ENCODE data around the gene MS4A14.
"Not testable (repeated sequence)": the region's sequence is repeated elsewhere in the genome, so short reads cannot be mapped to it uniquely, and the experiment has no call there.

MS4A14 gene

DNA sequence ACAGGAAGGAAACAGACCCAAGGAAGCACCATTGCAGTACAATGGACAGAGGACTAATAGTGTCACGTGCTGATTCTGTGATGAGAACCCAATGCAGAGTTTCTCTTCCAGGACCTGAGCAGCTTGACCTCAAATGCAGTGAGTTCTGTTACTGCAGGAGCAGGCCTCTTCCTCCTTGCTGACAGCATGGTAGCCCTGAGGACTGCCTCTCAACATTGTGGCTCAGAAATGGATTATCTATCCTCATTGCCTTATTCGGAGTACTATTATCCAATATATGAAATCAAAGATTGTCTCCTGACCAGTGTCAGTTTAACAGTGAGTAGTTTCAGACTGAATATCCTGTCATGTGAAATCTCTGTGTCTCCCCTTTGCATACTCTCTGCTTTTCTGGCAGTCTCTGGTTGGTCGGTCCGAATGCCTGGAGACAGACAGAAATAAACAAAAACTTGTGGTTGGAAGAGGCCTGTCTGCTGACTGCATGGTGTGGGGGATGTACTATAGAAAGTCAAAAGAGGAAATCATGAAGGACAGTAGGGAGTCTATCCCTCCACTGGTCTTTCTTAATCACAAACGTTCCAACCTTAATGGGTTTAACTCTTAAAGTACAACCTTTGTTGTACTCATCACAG is 6.9 kb upstream of the MS4A14 start:
- no peak for DNase-seq (ENCODE audit: low read depth in 2 of 2)

- DNase-seq (ENCODE audit: low read depth in 2 of 2), result no peak
Measured at GRCh38 chr11:60390419-60390818, 5.8 kb upstream of the MS4A14 start.

DNA sequence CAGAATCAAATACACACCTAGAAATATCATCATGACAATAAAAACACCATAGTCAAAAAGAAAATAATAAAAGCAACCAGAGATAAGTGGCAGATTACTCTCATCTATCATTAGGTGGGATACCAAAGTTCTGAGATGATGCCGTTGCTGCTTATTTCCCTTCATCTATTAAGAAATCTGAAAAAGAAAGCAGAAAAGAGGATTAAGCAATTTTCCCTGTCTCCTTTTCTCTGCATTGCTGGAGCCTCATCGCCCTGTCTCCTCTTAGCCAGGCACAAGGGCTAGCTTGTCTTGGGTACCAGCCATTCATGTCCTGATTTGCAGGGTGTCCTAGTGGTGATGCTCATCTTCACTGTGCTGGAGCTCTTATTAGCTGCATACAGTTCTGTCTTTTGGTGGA is 3.9 kb upstream of the MS4A14 start:
- DNase-seq (ENCODE audit: low read depth in 2 of 2), result no peak

DNA sequence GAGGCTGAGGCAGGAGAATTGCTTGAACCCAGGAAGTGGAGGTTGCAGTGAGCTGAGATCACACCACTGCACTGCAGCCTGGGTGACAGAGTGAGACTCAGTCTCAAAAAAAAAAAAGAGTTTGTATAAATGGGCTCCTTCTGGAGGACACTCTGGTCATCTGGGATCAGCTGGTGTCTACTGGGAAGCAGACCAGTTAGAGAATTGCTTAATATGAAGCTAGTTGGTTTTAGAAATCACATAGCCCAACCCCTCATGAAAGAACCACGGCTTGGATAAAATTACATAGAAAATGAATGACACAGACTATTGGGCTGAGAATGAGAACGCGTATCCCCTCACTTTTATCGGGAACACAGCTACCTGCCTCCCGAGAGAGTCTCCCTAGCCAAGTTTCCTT is 3.2 kb upstream of the MS4A14 start:
- no peak for DNase-seq (ENCODE audit: low read depth in 2 of 2)

DNA sequence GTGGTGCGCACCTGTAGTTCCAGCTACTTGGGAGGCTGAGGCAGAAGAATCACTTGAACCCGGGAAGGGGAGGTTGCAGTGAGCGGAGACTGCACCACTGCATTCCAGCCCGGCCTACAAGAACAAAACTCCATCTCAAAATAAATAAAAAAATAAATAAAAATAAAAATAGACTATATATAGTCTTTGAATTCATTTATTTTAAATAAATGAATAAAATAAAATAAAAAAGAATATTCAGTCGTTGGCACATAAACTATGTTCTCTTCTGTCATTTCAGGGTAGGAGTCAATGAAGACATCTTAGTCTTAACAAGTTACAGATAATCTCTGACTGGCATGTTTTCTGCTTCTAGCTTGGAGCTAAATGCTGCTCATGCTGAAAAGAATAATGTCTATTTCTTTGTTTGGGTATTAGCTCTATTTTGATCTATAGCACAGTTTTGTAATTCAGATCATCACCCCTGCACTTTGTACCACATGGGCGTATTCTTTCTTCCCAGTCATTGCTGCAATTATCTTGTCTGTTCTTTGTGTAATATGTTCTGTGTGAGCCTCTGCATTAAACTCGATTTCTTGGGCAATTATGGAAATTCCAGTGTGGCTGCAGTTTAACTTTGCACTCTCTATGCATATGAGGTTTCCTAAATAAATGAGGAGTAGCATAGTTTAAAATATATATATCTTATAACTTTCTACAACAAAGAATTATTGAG is 1.4 kb upstream of the MS4A14 start:
- DNase-seq (ENCODE audit: low read depth in 2 of 2), result no peak

- DNase-seq (ENCODE audit: low read depth in 2 of 2), result no peak
Measured at GRCh38 chr11:60396799-60397198, 540 bp downstream of the MS4A14 start.

DNA sequence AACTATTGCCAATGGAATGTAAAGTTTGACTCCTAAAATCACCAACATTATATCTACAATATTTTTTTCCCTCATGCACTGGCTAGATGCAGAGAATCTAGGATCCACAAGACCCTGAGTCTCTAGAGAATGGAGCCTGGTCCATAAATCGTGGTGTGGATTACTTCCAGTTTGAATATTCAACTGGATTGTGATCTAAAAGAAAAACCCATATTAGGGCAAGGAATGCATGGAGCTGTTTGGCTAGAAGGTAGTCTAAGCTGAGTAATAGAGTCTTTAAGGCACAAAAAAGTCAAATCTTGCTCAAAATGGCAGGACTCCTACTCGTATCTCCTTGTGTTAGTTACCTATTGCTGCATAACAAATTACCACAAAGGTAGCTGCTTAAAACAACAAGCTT is 23.8 kb downstream of the MS4A14 start:
- no peak for DNase-seq (ENCODE audit: low read depth in 2 of 2)

DNA sequence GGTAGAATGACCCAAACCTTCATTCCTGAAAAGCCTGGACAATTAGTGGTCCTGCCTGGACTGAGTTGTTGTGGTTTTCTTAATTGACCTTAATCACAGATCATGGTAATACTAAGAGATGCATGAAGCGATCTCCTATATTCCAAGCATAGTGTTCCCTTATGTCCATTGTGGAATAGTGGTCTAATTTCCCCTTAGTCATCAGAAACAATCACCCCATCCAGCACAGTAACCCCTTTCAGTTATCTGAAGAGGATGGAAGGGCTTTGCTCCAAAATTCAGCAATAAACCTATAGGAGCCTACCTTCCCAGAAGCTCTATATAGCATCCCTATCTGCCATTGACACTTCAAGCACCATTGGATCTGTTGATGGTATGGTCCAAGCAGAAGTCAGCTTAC is 26.4 kb downstream of the MS4A14 start:
- DNase-seq (ENCODE audit: low read depth in 2 of 2), result no peak

DNA sequence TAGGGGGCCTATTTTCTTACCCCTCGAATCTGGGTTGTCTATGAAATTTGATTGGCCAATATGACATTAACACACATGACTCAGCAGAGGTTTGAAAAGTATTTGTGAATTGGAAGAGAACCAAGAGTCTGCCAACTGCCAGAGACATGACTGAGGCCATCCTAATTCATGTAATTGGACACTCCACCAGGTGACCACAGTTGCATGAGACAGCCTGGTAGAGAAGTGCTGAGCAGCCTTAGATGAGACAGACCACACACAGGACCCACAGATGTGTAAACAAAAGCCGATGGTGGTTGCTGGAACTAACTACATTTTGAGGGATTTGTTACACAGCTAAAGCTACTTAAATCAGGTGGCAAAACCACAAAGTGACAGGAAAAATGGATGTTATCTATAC is 32.3 kb downstream of the MS4A14 start:
- DNase-seq (ENCODE audit: low read depth in 2 of 2), result no peak

- DNase-seq (ENCODE audit: low read depth in 2 of 2), result no peak
Measured at GRCh38 chr11:60429272-60429671, 33.0 kb downstream of the MS4A14 start, which contains the start of gene MS4A5. TSS of gene MS4A5 (plus strand) at chr11:60429572. CDS start at chr11:60429675, 103 bp downstream.

DNA sequence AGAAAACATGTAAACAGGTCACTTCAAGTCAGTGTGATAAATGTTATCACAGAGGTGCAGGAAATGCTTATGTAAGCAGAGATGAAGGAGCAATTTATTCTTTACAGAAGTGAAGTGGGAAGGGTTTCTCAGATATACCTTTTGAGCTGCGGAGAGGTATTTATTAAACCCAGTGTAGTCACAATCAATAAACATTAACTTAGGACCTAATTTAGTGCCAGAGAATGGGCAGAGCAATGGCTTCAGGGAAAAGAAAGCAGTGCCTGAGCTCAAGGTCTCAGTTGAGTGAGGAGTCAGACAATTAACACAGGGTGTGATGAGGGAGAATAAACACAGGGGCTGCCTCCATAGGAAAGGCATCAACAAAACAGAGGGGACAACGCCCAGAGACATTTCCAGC is 35.0 kb downstream of the MS4A14 start:
- no peak for DNase-seq (ENCODE audit: low read depth in 2 of 2)

DNA sequence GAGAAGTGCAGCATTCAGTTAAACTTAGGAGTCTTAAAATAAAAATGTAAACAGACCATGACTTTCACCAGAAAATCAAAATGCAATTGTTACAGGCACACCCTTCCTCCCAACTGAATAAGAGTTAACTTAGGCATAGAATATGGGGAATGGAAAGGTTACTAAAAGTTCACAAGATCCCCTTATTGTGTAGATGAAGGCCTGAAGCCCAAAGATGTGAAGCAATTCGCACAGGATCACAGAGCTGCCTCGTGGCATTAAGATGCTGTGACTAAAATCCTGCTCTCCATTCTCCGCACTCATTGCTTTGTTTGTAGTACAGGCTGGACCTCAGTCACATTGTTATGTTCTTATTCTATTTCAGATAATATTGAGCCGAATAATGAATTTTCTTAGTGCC is 37.1 kb downstream of the MS4A14 start:
- no peak for DNase-seq (ENCODE audit: low read depth in 2 of 2)

DNA sequence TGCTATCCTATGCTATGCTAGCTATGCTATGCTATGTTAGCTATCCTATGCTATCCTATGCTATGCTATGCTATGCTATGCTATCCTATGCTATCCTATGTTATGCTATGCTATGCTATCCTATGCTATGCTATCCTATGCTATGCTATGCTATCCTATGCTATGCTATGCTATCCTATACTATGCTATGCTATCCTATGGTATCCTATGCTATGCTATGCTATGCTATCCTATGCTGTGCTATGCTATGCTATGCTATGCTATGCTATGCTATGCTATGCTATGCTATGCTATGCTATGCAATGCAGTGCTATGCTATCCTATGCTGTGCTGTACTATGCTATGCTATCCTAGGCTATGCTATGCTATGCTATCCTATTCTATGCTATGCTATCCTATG is 50.8 kb downstream of the MS4A14 start:
- DNase-seq (ENCODE audit: low read depth in 2 of 2), result no peak

- DNase-seq (ENCODE audit: low read depth in 2 of 2), result no peak
Measured at GRCh38 chr11:60447846-60448245, 51.6 kb downstream of the MS4A14 start.

- DNase-seq (ENCODE audit: low read depth in 2 of 2), result not testable (repeated sequence)
Measured at GRCh38 chr11:60451185-60451584, 54.9 kb downstream of the MS4A14 start.

DNA sequence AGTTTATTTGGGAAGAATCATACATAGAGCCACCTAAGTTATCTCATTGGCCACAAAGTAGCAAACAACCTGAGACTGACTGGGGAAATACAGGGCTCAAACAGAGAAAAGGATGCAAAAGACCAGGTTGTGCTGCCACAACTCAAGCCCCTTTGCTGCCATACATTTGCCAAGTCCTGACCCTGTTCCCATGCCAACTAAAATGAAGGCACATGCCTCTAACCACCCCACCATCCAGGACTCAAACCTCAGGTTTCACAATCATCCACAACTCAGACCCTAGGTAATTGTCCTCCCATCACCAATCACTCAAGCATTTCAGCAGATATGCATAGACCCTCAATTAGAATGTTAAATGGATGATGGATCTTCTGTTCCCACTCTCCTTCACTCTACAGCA is 58.0 kb downstream of the MS4A14 start:
- DNase-seq (ENCODE audit: low read depth in 2 of 2), result no peak

GRCh38 chr11:60455531-60456042 is 59.3 kb downstream of the MS4A14 start, which contains the start of gene MS4A1:
TSS of gene MS4A1 (plus strand) at chr11:60455847. CDS start at chr11:60462375, 6,528 bp downstream.
- no peak for DNase-seq (ENCODE audit: low read depth in 2 of 2)

DNA sequence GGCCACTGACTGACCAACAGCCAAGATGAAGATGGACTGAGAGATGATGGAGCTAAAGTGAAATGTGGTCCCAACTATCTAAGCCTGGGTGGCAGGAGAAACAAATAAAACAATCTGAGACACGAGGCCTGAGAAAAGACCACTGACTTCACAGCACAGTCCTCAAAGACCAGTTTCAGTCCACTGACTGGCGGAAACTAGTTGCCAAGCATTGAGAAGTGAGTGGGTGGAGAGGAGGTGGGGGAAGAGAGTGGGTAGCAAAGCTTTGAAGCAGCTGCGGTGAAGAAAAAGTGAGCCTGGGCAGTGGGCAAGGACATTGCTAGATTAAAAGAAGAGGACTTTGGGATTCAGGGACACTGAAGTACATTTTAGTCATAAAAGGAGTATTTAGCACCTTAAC is 61.3 kb downstream of the MS4A14 start:
- no peak for DNase-seq (ENCODE audit: low read depth in 2 of 2)

GRCh38 chr11:60459345-60459744 is 63.1 kb downstream of the MS4A14 start:
- DNase-seq (ENCODE audit: low read depth in 2 of 2), result no peak

Measured in stimulated activated CD8-positive, alpha-beta memory T cell treated with anti-CD3 and anti-CD28 coated beads, Interleukin-7, amount 100 ng/mL, for 4 hours (primary cell).